GM19438 (cell line): ENCODE data around the gene IFTAP.

Experiments used
- ATAC-seq: cut with Tn5 transposase; IDR thresholded peaks from one replicate; pipeline ENCODE4 v1.9.1; 2021; ENCODE audit warnings: low read depth; ENCODE audit not compliant: unreplicated experiment

The IFTAP gene

GRCh38 chr11:36596880-36597279, 2.6 kb downstream of the IFTAP start:
- no peak for ATAC-seq

DNA sequence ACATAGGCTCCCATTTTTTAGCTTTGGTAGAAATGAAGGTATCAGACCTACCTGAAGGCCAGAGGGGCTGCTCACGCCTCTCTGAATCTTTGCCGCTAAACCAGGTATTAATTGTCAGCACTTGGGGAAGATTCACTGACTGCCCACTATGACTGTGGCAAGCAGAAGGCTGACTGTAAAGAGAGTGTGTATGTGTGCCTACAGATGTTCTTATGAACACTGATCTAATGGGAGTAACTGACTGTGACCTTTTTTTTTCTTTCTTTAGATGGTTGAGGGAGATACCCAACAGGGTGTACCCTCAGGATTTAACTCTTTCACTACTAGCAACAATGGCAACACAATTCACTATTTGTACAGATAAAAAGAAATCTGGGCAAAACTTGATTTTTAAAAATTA, 3.7 kb downstream of the IFTAP start, which contains the start of gene RAG2:
RAG2 (minus strand) TSS at position 186 of the 400 bp plus-strand sequence. CDS start 4,068 bp downstream, outside the sequence.
- ATAC-seq = no peak

DNA sequence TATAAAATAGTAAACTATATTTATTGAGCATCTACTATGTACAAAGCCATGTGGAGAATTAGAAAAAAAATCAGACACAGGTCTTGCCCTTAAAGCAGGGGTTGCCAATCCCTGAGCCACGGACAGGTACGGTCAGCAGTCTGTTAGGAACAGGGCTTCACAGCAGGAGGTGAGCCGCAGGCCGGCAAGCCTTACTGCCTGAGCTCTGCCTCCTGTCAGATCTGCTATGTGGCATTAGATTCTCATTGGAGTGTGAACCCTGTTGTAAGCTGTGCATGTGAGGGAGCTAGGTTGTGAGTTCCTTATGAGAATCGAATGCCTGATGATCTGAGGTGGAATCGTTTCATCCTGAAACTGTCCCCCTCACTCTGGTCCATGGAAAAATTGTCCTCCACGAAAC, 5.9 kb downstream of the IFTAP start:
- ATAC-seq = no peak

DNA sequence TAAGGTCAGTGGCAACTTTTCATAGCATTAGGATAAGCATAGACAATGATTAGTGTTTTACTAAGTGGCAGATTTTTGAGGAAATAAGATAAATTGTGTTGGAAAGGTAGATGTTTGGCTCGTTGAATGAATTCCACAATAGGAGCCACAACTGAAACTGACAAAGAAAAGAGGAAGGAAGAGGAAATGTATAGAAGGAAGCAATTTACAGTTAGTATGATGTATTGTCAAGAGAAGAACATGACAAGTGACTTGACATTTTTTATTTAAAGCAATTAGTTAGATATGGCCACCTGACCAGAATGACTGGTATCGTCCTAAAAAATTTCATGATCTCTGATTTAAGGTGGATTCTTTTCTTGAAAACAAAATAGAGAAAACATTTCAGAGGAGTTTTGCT, 6.9 kb downstream of the IFTAP start:
- no peak for ATAC-seq

GRCh38 chr11:36602135-36602534, 7.8 kb downstream of the IFTAP start:
- no peak for ATAC-seq

- peak; percentile 71 for ATAC-seq
Measured at GRCh38 chr11:36605221-36606216, 11.2 kb downstream of the IFTAP start.

GRCh38 chr11:36608491-36609199, 14.3 kb downstream of the IFTAP start:
- no peak for ATAC-seq

- ATAC-seq = no peak
Measured at GRCh38 chr11:36609383-36609782, 15.1 kb downstream of the IFTAP start.

GRCh38 chr11:36615826-36616225, 21.5 kb downstream of the IFTAP start:
- ATAC-seq = no peak

- no peak for ATAC-seq
Measured at GRCh38 chr11:36617543-36618362, 23.5 kb downstream of the IFTAP start.

GRCh38 chr11:36618363-36619047, 24.2 kb downstream of the IFTAP start:
- no peak for ATAC-seq

DNA sequence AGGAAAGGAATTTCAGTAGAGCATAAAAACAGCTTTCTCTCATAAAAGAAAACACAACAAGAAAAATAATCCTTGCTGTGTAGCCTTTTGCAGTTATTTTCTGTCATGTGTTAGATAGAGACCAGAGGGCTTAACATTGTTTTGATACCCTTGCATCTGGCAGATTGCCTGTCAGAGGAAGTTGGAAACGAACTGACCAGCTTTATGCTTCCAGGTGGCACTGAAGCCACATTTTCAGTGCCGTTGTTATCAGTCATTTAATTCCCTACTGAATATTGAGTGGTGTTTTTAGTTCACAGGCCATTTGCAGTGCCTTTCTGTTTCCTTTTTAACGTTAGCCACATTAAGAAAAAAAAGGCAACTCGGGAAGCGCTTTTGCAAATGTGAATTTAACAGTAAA, 25.2 kb downstream of the IFTAP start:
- ATAC-seq = no peak

- no peak for ATAC-seq
Measured at GRCh38 chr11:36620246-36620645, 25.9 kb downstream of the IFTAP start.

- peak; percentile 67 for ATAC-seq
Measured at GRCh38 chr11:36622431-36623136, 28.3 kb downstream of the IFTAP start.

DNA sequence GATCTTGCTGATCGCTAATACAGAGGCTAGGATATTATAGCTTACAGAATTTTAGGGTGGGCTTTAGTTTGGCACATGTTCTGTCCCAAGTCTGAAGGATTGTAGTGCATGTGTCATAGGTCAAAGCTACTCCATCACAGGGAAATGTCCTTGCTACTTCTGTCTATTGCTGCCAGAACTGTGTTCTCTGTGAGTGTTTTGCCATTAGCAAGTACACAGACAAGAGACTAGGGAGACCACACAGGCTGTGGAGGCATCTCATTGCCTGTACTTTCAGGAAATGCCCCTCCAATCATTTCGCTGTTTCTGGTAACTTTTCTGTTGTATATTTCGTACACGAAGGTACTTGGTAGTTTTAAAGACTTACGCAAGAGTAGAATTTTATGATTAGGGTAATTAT, 29.2 kb downstream of the IFTAP start:
- ATAC-seq = no peak

- ATAC-seq = no peak
Measured at GRCh38 chr11:36627006-36627405, 32.7 kb downstream of the IFTAP start.

- no peak for ATAC-seq
Measured at GRCh38 chr11:36627471-36627870, 33.2 kb downstream of the IFTAP start.

- ATAC-seq = no peak
Measured at GRCh38 chr11:36628141-36628540, 33.8 kb downstream of the IFTAP start.

GRCh38 chr11:36628765-36629244, 34.5 kb downstream of the IFTAP start:
- ATAC-seq = no peak
